Fibroblast of the conjunctiva (primary cell): ENCODE results near the gene NUCB1.

Experiments used
- DNase-seq: peaks from one replicate; pipeline ENCODE4 v3.0.0-alpha.2; 2010; ENCODE audit warnings: low read depth

The NUCB1 gene

GRCh38 chr19:48934837-48935236 is 34.7 kb downstream of the NUCB1 start:
- DNase-seq: no peak

GRCh38 chr19:48935864-48936263 is 35.8 kb downstream of the NUCB1 start:
- DNase-seq: no peak

- DNase-seq: no peak
Measured at GRCh38 chr19:48938256-48938655, 38.1 kb downstream of the NUCB1 start.

- DNase-seq: no peak
Measured at GRCh38 chr19:48940902-48941301, 40.8 kb downstream of the NUCB1 start.

GRCh38 chr19:48943081-48943480 is 43.0 kb downstream of the NUCB1 start:
- DNase-seq: no peak

- no peak for DNase-seq
Measured at GRCh38 chr19:48945415-48945814, 45.3 kb downstream of the NUCB1 start.

- DNase-seq: no peak
Measured at GRCh38 chr19:48945817-48946216, 45.7 kb downstream of the NUCB1 start.

GRCh38 chr19:48946463-48947257 is 46.5 kb downstream of the NUCB1 start:
- no peak for DNase-seq

GRCh38 chr19:48947258-48947542 is 47.1 kb downstream of the NUCB1 start:
- no peak for DNase-seq

- DNase-seq: no peak
Measured at GRCh38 chr19:48950159-48950558, 50.0 kb downstream of the NUCB1 start.

GRCh38 chr19:48950830-48951519 is 50.9 kb downstream of the NUCB1 start:
- no peak for DNase-seq

GRCh38 chr19:48953141-48953540 is 53.0 kb downstream of the NUCB1 start:
- DNase-seq: no peak

GRCh38 chr19:48953990-48954594 is 54.0 kb downstream of the NUCB1 start:
- DNase-seq: no peak

- peak; percentile 96 for DNase-seq
Measured at GRCh38 chr19:48954595-48955307, 54.6 kb downstream of the NUCB1 start, which contains the start of gene BAX. BAX (plus strand) TSS chr19:48954875; CDS start chr19:48954929, 54 bp downstream.

GRCh38 chr19:48955308-48955958 is 55.3 kb downstream of the NUCB1 start:
- no peak for DNase-seq

GRCh38 chr19:48958006-48958405 is 57.9 kb downstream of the NUCB1 start:
- no peak for DNase-seq

- DNase-seq: no peak
Measured at GRCh38 chr19:48959341-48960239, 59.5 kb downstream of the NUCB1 start.

- DNase-seq: no peak
Measured at GRCh38 chr19:48961051-48961649, 61.0 kb downstream of the NUCB1 start.

- DNase-seq: no peak
Measured at GRCh38 chr19:48961673-48962028, 61.5 kb downstream of the NUCB1 start.

- no peak for DNase-seq
Measured at GRCh38 chr19:48962029-48962848, 62.1 kb downstream of the NUCB1 start.
